IPS-15b (cell line): ENCODE results near the gene FAM118A.
"Not testable (repeated sequence)": the region's sequence is repeated elsewhere in the genome, so short reads cannot be mapped to it uniquely, and the experiment has no call there.

Experiments
- H3K27me3 ChIP-seq: one replicate; pipeline ENCODE4 v1.6.1; 2013; ENCODE audit warnings: low read length; ENCODE audit not compliant: control insufficient read depth, insufficient read depth
- H3K36me3 ChIP-seq: one replicate; pipeline ENCODE4 v1.6.1; 2013; ENCODE audit warnings: low read length; ENCODE audit not compliant: control insufficient read depth, insufficient read depth
- H3K4me1 ChIP-seq: one replicate; pipeline ENCODE4 v1.6.1; 2013; ENCODE audit warnings: mild to moderate bottlenecking, low read length; ENCODE audit not compliant: control insufficient read depth, insufficient read depth
- H3K4me3 ChIP-seq: one replicate; pipeline ENCODE4 v1.5.1; 2013; ENCODE audit warnings: low read depth, low read length
- H3K9ac ChIP-seq: one replicate; pipeline ENCODE4 v1.6.1; 2013; ENCODE audit warnings: low read depth, mild to moderate bottlenecking, low read length
- H3K9me3 ChIP-seq: one replicate; pipeline ENCODE4 v1.6.1; 2013; ENCODE audit warnings: mild to moderate bottlenecking, low read length; ENCODE audit not compliant: control insufficient read depth, insufficient read depth

FAM118A gene

GRCh38 chr22:45286854-45287551 is 22.7 kb upstream of the FAM118A start:
- H3K4me1 ChIP-seq = peaks cover 7% of the 10 kb centered on the region

GRCh38 chr22:45290410-45290936 is 19.3 kb upstream of the FAM118A start:
- Histone ChIP-seq H3K36me3 (no peaks in the 10 kb centered on the region), H3K4me3 (no peak overlapping the region), H3K27me3 (peaks cover 7% of the 10 kb centered on the region), H3K4me1 (peaks cover 7% of the 10 kb centered on the region), H3K9me3 (no peaks in the 10 kb centered on the region), H3K9ac (no peak overlapping the region)

More at GRCh38 chr22:45286854-45287551, 22.7 kb upstream of the FAM118A start:
- Histone ChIP-seq H3K27me3 (peaks cover 20% of the 10 kb centered on the region), H3K4me3 (no peak overlapping the region), H3K9ac (no peak overlapping the region), H3K9me3 (no peaks in the 10 kb centered on the region), H3K36me3 (no peaks in the 10 kb centered on the region)

- H3K4me1 ChIP-seq = peaks cover 4% of the 10 kb centered on the region
- no peaks in the 10 kb centered on the region for H3K9me3 ChIP-seq
- no peak overlapping the region for H3K9ac ChIP-seq
- H3K36me3 ChIP-seq = no peaks in the 10 kb centered on the region
- H3K27me3 ChIP-seq = no peaks in the 10 kb centered on the region
- H3K4me3 ChIP-seq = no peak overlapping the region
Observed at GRCh38 chr22:45291061-45291930, 18.4 kb upstream of the FAM118A start.

GRCh38 chr22:45291931-45292290 is 17.8 kb upstream of the FAM118A start:
- Histone ChIP-seq H3K9me3 (no peaks in the 10 kb centered on the region), H3K4me3 (no peak overlapping the region), H3K27me3 (no peaks in the 10 kb centered on the region), H3K9ac (no peak overlapping the region), H3K36me3 (no peaks in the 10 kb centered on the region), H3K4me1 (peaks cover 4% of the 10 kb centered on the region)

- no peaks in the 10 kb centered on the region for H3K27me3 ChIP-seq
- peaks cover 4% of the 10 kb centered on the region for H3K4me1 ChIP-seq
- H3K9me3 ChIP-seq = no peaks in the 10 kb centered on the region
- H3K9ac ChIP-seq = no peak overlapping the region
- no peak overlapping the region for H3K4me3 ChIP-seq
- no peaks in the 10 kb centered on the region for H3K36me3 ChIP-seq
Observed at GRCh38 chr22:45292731-45293442, 16.8 kb upstream of the FAM118A start.

- Histone ChIP-seq H3K36me3 (no peaks in the 10 kb centered on the region), H3K4me3 (no peak overlapping the region), H3K4me1 (peaks cover 4% of the 10 kb centered on the region), H3K9ac (no peak overlapping the region), H3K9me3 (no peaks in the 10 kb centered on the region), H3K27me3 (no peaks in the 10 kb centered on the region)
Observed at GRCh38 chr22:45294030-45294429, 15.7 kb upstream of the FAM118A start.

- not testable (repeated sequence) for H3K9me3 ChIP-seq, H3K4me1 ChIP-seq, H3K36me3 ChIP-seq, H3K4me3 ChIP-seq, H3K9ac ChIP-seq, H3K27me3 ChIP-seq
Observed at GRCh38 chr22:45295004-45295403, 14.7 kb upstream of the FAM118A start.

- H3K9me3 ChIP-seq = no peaks in the 10 kb centered on the region
- no peaks in the 10 kb centered on the region for H3K27me3 ChIP-seq
- no peak overlapping the region for H3K9ac ChIP-seq
- no peak overlapping the region for H3K4me3 ChIP-seq
- no peaks in the 10 kb centered on the region for H3K36me3 ChIP-seq
- H3K4me1 ChIP-seq = peaks cover 1% of the 10 kb centered on the region
Observed at GRCh38 chr22:45295492-45295891, 14.2 kb upstream of the FAM118A start.

- no peaks in the 10 kb centered on the region for H3K27me3 ChIP-seq
- H3K9ac ChIP-seq = no peak overlapping the region
- no peak overlapping the region for H3K4me3 ChIP-seq
- no peaks in the 10 kb centered on the region for H3K9me3 ChIP-seq
- H3K36me3 ChIP-seq = no peaks in the 10 kb centered on the region
- no peaks in the 10 kb centered on the region for H3K4me1 ChIP-seq
Observed at GRCh38 chr22:45296628-45297297, 13.0 kb upstream of the FAM118A start.

GRCh38 chr22:45298934-45299505 is 10.7 kb upstream of the FAM118A start:
- no peak overlapping the region for H3K9ac ChIP-seq
- H3K27me3 ChIP-seq = no peaks in the 10 kb centered on the region
- no peaks in the 10 kb centered on the region for H3K9me3 ChIP-seq

GRCh38 chr22:45302751-45303150 is 7.0 kb upstream of the FAM118A start:
- H3K9me3 ChIP-seq = no peaks in the 10 kb centered on the region
- H3K27me3 ChIP-seq = no peaks in the 10 kb centered on the region
- no peaks in the 10 kb centered on the region for H3K4me1 ChIP-seq
- no peak overlapping the region for H3K9ac ChIP-seq
- H3K36me3 ChIP-seq = no peaks in the 10 kb centered on the region
- H3K4me3 ChIP-seq = no peak overlapping the region

More at GRCh38 chr22:45298934-45299505, 10.7 kb upstream of the FAM118A start:
- Histone ChIP-seq H3K36me3 (no peaks in the 10 kb centered on the region), H3K4me3 (no peak overlapping the region), H3K4me1 (no peaks in the 10 kb centered on the region)
